ENCODE data around the gene HHAT.

Gene HHAT

DNA sequence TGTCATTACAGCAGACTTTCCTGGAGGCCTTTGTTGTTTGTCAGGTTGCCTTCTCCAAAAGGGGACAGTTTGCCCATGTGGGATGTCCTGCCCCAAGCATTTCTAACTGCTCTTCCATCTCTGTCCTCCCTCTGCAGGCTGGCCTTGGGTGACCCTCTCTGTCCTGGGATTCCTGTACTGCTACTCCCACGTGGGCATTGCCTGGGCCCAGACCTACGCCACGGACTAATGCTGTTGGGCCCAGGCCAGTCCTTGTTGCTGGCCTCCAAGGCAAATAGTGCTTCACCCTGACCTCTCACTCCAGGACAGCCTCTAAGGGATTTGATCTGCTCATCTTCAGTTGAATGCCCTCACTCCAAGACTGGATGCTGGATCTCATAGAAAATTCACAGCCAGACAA lies 345.4 kb downstream of the HHAT start:
- no peak for DNase-seq (ENCODE audit: extremely low read depth in 1 of 2, low read depth in 1 of 2)

DNA sequence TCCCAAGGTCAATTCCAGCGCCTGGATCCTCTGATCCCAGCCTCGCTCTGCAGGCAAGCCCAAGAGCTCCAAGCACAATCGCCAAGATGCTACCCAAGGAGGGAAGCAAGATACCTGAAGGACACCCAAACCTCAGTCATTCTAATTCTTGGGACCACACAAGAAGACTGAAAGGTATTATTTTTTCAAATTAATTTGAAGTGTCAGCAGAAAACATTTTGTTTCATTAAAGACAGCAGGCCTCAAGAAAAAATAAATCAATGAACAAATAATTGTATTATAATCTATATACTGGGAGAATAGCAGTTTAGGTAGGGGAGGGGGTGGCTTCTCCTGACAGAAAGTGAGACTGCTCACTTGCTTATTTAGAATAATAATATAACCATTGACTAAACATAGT lies 347.8 kb downstream of the HHAT start:
- DNase-seq (ENCODE audit: extremely low read depth in 1 of 2, low read depth in 1 of 2): no peak

DNA sequence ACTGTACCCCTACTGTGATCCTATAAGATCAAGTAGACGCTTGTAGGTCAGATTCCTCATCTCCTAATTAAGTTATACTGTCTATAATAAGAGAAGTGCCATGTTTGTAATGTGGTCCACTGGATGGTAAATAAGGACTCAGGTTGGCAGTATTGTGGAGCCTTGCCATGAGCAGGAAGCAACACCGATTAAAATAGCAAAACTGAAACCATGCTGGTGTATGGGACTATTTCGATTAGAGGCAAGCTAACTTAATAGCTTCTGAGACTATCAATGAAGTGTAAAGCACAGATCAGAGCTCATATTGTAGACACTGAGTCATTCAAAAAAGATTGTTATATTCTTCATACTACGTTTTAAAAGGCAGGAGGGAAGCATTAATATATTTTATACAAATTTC lies 348.8 kb downstream of the HHAT start:
- no peak for DNase-seq (ENCODE audit: extremely low read depth in 1 of 2, low read depth in 1 of 2)

DNA sequence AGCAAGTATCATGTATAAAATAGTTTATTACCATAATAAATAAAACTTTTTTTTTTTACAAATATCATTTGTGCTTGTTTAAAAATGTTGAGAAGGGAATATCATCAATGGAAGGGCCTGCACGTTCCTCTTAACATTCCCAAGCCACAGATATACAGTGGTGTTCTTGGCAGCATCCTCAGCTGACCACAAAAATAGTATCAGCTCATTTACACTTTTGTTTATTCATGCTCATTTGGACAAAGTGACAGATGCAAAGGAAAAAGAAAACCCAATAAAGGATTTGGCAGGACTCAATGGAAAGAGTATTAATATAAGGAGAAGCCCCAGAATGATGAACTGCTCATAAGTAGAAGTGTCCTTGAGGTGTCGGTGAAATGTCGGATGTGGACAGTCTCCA lies 349.6 kb downstream of the HHAT start:
- no peak for DNase-seq (ENCODE audit: extremely low read depth in 1 of 2, low read depth in 1 of 2)

DNA sequence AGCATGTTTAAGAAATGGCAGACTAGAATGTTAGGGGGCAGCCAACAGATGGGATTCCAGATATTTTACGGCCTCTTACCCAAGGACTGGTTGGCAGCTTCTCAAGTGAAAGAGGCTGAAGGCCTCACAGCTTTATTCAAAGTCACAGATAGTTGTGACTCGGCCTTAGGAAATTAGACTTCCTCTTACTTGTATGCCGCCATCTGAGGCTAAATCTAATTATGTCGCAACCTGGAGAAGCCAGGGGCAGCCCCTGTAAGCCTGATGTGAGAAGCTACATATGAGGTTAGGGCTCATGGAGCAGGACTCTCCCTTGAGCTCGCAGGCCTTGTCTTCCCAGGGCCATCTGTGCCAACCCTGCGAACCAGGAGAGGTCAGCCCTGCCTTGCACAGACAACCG lies 352.5 kb downstream of the HHAT start:
- DNase-seq (ENCODE audit: extremely low read depth in 1 of 2, low read depth in 1 of 2): no peak

DNA sequence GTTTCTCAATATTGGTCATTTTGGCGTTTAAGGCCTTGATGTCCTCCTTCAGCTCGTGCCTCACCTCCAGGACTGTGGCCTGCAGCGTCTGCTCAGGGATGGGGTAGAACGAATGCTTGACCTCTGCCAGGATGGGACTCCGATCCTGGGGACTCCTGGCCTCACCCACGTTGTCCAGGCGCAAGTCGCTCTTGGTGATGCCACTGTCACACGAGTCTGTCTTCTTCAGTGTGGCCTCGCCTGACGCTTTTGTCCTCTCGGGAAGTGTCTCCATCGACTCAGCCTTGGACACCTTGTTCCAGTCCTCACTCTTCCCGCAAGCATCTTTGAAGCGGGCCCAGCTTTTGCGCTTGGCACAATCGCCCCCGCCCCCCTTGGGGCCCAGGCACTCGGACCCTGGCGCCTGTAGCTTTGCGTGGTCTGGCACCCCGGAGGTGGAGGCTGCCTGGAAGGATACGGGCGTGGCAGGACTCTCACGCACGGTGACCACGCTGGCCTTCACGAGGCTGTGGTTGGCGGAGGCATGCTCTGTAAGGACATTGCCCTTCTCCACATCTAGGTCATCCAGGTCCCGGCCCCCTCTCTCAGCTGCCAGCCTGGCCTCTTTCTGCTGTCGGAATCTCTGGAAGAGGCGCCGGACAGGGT lies 354.8 kb downstream of the HHAT start:
- no peak for DNase-seq (ENCODE audit: extremely low read depth in 1 of 2, low read depth in 1 of 2)

DNA sequence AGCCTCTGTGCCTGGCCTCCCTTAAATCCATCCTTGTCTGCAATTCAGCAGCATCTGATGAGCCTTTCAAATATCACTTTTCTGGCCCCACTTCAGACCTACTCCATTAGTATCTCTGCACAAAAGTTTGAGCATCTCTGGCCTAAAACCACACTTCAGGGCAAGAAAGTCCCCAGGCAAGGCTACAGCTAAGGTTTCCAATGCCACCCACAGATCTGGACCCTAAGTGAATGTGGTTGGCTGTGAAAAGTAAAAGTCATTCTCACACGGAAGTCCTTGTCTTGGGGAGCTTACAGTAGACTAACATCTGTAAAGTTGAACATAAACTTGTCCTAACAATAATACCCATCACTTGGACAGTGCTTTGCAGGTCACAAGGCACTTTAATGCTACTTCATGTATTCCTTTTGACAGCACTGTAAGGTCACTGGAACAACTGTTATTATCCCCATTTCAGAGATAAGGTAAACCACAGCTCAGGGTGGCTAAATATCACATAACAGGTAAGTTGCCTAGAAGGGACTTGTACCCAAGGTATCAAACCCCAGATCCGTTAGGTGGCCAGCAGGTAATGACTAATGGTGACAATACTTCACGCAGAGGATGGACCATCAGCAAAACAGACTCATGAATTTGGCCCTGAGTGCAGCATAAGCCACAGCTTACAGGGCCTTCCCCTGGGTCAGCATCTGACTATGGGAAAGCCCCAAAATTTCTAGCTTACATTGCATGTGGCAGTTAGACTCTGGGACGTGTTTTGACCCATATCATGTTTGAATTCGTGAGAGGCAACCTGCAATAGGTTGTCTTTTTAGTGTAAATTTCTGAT lies 356.0 kb downstream of the HHAT start:
- no peak for DNase-seq (ENCODE audit: extremely low read depth in 1 of 2, low read depth in 1 of 2)

DNA sequence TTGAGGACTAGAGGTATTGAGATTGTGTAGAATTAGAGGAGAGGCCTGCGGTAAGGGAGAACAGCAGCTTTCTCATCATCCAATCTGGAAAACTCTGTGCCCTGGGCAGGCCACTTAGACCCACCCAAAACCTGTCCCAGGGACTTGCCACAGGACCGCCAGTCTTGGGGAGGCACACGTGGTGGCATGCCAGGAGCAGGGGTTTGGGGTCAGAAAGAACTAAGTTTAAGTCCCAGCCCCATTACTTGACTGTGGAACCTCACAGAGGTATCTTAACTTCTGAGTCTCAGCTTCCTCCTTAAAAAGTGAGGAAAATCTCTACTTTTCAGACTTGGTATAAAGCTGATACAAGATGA lies 356.6 kb downstream of the HHAT start:
- DNase-seq (ENCODE audit: extremely low read depth in 1 of 2, low read depth in 1 of 2): no peak

DNA sequence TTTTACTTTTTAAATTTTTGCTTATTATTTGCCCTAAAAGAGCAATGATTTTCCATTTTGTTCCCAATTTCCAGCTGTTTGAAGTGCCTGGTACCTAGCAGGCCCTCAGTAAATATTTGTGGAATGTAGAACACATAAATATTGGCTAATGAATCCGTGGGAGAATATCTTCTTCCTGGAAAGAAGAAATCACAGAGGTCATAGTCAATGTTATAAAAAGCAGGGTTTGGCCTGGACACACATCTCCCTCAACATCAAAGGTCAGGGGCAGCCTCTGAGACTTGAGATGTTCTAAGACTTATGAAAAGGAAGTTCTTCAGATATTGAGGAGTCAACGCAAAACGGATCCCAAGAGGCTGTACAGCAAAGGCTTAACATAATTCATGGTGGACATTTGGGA lies 358.1 kb downstream of the HHAT start:
- DNase-seq (ENCODE audit: extremely low read depth in 1 of 2, low read depth in 1 of 2): no peak

DNA sequence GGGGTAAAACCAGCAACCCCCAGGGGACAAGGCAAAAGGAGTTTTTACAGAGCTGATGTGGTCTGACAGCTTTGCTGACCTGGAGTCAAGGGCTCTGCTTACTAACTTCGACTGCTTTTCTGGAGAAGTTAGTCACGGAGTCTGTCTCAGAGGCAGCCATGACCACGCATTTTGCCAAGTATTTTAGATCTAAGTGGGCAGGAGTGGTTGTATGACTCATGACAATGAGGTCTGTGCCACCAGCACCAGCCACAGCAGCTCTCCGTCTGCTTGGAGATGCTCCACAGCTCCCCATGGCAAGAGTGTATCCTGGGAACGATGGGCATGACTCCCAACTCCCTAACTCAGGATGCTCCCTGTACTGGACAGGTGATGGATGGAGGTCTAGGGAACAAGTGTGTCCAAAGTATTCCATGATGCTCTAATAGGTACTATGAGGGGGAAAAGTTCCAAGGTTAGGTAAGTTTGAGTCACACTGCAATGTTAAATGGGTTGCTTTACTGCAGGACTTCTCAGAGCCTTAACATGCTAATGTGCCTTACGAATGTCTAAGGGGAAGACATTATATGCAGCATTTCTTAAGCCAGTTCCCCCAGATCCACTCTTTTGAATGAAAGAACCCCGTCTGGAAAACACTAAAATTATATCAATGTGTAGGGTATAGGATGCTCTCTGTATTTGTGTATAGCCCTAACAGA lies 359.0 kb downstream of the HHAT start:
- no peak for DNase-seq (ENCODE audit: extremely low read depth in 1 of 2, low read depth in 1 of 2)

DNA sequence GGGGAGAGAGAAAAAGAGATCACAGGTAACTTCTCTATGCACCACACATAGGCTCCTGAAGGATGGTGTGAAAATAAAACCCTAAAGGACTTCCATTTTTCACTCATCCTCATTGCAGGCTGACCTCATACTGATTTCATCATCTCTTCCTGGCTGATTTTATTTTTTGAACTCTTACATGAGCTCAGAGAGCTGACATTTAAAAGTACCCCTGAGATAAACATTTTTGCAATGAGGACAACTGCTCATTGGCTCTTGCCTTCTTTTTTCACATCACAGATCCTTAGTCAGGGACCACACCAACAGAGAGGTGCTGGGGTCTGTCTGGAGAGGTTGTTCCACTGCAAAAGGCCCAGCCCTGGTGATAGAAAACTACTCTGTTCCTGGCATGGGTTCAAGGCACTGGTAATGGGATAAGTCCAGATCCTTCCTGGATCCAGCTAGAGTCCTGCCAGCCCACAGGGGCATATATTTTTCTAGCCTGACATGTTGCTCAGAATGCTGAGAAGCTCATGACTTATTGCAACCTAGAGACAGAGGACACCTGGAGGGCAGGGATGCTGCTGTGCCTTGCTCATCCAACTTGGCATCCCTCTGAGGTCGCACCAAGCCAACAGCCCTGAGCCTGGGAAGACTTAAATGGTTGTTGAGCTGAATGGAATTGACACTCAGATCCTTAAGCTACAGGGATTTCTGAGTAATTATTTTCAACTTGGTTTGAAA lies 360.0 kb downstream of the HHAT start:
- DNase-seq (ENCODE audit: extremely low read depth in 1 of 2, low read depth in 1 of 2): no peak

DNA sequence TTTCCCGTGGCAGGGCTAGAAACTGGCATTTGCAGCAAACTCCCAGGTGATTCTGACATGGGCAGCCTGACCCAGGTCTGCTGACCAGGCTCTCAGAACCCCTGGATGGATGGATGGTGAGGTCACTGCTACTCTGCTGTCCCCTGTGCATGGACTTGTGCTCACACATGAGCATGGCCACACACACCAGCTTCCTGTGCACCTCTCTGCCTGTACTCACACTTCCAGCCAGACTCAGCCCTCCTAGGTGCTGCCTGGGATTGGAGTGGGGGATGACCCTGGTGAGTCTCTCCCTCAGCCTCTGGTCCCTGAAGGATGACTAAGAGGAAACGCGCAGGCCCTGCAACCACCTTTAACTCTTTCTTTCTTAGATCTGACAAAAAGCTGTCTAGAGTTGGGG lies 361.1 kb downstream of the HHAT start:
- no peak for DNase-seq (ENCODE audit: extremely low read depth in 1 of 2, low read depth in 1 of 2)

DNA sequence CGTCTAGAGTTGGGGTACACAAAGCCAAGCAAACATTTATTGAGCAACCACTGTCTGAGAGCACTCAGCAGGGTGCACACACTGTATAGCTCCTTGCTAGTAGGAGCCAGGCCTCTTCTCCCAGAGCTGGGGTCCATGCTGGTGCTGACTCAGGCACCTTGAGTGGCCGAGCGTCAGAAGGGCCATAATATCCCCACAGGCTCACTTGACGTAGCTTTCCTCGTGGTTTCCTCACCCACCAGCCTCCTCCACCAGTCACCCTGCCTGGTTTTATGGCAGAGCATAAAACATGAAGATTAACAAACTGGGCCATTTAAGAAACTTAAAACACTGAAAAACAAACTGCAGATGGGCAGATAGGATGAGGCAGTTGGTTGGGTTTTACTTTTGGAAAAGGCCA lies 361.5 kb downstream of the HHAT start:
- no peak for DNase-seq (ENCODE audit: extremely low read depth in 1 of 2, low read depth in 1 of 2)

DNA sequence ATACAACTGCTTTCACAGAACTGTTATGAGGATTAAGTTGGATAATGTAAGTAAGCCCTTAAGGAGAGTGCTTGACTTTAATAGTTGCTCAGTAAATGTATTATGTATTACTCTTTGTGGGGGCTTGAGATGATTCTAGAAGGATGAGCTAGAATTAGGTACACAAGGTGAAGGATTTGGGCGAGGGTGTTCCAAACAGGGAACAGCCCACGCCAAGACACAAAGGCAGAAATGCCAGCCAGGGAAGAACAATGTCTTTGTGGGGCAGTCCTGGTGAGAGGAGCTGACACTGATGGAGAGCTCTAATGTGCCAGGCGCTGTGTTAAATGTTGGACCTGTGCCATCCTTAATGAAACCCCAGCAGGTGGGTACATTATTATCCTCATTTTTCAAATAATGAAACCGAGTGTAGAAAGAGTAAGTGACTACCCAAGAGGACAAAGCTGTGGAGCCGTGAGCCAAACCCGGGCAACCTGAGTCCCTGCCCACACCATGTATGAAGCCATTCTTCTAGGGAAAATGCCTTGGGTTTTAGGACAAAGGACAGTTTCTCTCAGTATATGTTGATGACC lies 362.4 kb downstream of the HHAT start:
- DNase-seq (ENCODE audit: extremely low read depth in 1 of 2, low read depth in 1 of 2): no peak

DNA sequence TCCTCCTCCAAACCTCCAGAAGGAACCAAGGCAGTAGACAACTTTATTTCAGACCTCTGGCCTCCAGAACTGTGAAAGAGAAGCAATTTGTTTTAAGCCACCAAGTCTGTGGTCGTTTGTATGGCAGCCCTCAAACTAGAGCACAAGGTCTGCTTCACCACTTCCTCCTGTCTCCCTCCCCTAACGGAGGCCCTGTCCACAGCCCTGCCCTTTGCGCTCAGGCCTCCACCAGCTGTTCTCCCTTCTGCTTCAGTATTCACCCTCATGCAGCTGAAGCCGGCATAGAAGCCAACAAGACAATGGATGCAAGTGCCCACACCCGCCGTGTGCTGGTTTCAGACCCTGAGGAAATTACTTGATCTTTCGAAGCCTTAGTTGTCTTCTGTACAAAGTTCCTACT lies 364.1 kb downstream of the HHAT start:
- DNase-seq (ENCODE audit: extremely low read depth in 1 of 2, low read depth in 1 of 2): no peak

DNA sequence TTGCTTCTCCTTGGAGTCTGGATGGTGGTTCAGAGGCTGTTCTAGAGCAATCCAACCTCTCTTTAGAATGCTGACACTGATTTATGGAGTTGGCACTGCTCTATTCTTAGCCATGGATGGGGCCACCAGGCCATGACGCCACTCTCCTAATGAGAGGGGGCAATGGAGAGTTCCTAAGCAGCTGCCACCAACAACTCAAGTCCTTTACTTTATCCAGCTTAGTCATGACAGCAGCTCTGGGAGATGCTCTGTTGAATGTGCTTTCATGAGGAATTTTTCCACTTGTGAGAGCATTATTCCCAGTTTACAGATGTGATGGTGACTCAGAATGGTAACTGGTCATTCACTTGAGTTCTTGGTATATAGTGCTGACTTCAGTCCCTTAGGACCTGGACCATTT lies 366.3 kb downstream of the HHAT start:
- DNase-seq (ENCODE audit: extremely low read depth in 1 of 2, low read depth in 1 of 2): no peak

DNA sequence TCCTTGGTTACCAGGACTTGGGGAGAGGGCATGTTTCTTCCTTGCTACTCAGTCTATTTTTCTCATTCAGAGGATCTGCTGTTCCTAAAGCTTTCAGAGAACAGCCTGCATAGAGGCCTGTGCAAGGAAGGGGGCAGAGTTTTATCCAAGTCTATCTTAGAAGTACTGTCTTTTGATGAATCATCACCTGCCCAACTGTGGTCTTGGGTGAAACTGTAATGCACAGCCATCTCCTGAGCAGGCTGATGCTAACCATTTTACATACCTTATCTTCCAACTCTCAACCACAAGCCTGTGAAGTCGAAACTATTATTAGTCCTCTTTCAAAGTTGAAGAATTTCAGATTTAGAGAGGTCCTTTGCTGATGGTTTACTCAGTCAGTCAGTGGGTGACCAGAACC lies 368.0 kb downstream of the HHAT start:
- no peak for DNase-seq (ENCODE audit: extremely low read depth in 1 of 2, low read depth in 1 of 2)

DNA sequence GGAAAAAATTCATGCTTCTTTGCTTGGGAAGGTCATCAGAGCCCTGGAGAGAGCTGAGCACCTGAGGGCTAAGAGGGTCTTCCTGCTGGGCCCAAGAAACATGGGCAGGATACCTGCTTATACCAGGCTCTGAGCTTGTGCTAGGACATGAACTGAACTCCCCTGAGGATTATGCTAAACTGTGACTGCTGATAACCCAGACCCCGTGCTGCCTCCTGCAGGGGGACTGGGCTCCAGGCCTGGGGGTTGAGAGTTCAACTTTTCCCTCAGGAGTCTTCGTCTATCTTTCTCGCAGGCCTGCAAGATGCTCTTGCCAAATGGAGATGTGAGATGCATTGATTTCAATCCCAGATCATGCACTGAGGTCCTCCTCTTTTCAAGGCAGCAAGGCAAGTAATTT lies 368.5 kb downstream of the HHAT start:
- DNase-seq (ENCODE audit: extremely low read depth in 1 of 2, low read depth in 1 of 2): no peak

DNA sequence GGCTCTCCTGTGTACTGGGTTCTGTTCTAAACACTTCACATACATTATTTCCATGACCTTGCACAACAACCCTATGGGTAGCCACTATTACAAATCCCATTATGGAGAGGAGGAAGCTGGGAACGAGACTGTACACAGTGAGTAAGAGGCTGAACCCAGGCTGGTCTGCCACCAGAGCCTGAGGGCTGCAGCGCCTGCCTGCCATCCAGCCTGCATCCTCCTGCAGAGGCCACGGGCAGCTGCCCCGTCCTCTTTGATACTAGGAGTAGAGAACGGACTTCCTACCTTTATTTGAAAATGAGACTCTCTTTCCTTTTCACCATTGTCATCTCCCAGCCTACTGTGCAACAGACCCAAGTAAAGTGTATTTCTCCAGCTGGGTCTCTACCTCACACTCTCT lies 370.0 kb downstream of the HHAT start:
- no peak for DNase-seq (ENCODE audit: extremely low read depth in 1 of 2, low read depth in 1 of 2)

DNA sequence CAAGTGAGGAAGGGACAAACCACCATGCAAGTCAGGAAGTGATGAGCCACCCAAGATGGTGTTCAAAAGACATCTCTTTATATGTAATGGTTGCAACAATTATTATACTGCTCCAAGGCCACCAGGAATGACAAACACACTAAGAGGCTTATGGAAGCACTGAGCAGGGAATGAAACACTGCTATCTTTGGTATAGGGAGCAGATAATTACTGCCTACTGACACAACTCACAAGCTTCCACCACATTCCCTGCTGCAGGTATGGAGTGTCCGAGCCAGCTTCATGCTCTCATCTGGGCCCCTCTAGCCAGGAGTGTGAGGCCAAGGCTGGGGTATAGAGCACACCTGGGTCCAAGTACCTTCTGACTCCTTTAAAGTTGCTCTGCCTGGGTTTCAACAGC lies 371.4 kb downstream of the HHAT start:
- DNase-seq (ENCODE audit: extremely low read depth in 1 of 2, low read depth in 1 of 2): no peak

DNA sequence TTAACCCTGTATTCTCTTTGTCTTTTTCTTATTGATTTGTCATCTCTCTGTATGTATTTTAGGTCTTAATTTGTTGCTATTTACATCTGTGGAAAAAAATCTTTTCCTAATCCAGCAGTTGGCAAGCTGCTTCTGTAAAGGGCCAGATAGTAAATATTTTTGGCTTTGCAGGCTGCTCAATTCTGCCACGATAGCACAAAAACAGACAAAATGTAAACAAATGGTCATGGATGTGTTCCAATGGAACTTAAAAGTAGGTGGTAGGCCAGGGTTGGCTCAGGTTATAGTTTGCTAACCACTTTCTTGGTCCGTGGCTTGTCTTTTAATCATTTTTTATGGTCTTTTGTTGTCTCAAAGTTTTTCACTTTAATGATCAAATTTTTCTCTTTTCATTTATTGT lies 371.8 kb downstream of the HHAT start:
- DNase-seq (ENCODE audit: extremely low read depth in 1 of 2, low read depth in 1 of 2): no peak
